Stimulated activated effector memory CD8-positive, alpha-beta T cell treated with anti-CD3 and anti-CD28 coated beads, Interleukin-12 subunit alpha, Interleukin-12 subunit beta, amount 100 ng/mL, for 72 hours (primary cell): ENCODE results near the gene SLC52A3.
A peak's percentile ranks its signal among the peaks of the same experiment; 100 is the strongest.
"Not testable (repeated sequence)": the region's sequence is repeated elsewhere in the genome, so short reads cannot be mapped to it uniquely, and the experiment has no call there.

Experiments
- ATAC-seq: fragments of 150-1000 bp; cut with Tn5 transposase; 2 replicates; pipeline ENCODE4 v1.10.0; 2021
- DNase-seq, 2 donors: peaks; one replicate each; pipeline ENCODE4 v3.0.0; 2021 to 2022; ENCODE audit warnings: low spot score in 2 of 2
- H3K27ac Mint-ChIP-seq: one replicate; pipeline ENCODE4 v1.8.0; 2022; ENCODE audit warnings: mild to moderate bottlenecking, mixed read lengths
- H3K36me3 Mint-ChIP-seq: one replicate; pipeline ENCODE4 v1.8.0; 2022; ENCODE audit warnings: mild to moderate bottlenecking, mixed read lengths
- H3K4me1 Mint-ChIP-seq: one replicate; pipeline ENCODE4 v1.8.0; 2022; ENCODE audit warnings: mixed read lengths
- H3K4me3 Mint-ChIP-seq: one replicate; pipeline ENCODE4 v1.8.0; 2022; ENCODE audit warnings: mild to moderate bottlenecking, mixed read lengths
- H3K9me3 Mint-ChIP-seq: one replicate; pipeline ENCODE4 v1.8.0; 2022; ENCODE audit warnings: mixed read lengths

SLC52A3 gene

GRCh38 chr20:768426-768978 is at the start of gene SLC52A3:
SLC52A3 (minus strand) TSS chr20:768500; CDS start chr20:765774, 2,726 bp downstream.
- no peaks in the 10 kb centered on the region for H3K4me1 Mint-ChIP-seq
- no peak for ATAC-seq
- no peaks in the 10 kb centered on the region for H3K36me3 Mint-ChIP-seq
- no peaks in the 10 kb centered on the region for H3K9me3 Mint-ChIP-seq
- DNase-seq: no peak
- H3K27ac Mint-ChIP-seq: no peak within 1 kb of the TSS
- no peak within 1 kb of the TSS for H3K4me3 Mint-ChIP-seq

GRCh38 chr20:815914-816606 is 47.8 kb upstream of the SLC52A3 start:
- DNase-seq (peak; percentile 57 to 84), ATAC-seq (peak; percentile 55)
- peaks cover 12% of the 10 kb centered on the region for H3K4me1 Mint-ChIP-seq
- no peak overlapping the region for H3K27ac Mint-ChIP-seq
- H3K36me3 Mint-ChIP-seq: no peaks in the 10 kb centered on the region
- H3K4me3 Mint-ChIP-seq: no peak overlapping the region
- H3K9me3 Mint-ChIP-seq: no peaks in the 10 kb centered on the region

- DNase-seq (no peak), ATAC-seq (no peak)
- Mint-ChIP-seq H3K4me3 (no peak overlapping the region), H3K36me3 (no peaks in the 10 kb centered on the region), H3K4me1 (peaks cover 8% of the 10 kb centered on the region), H3K9me3 (no peaks in the 10 kb centered on the region), H3K27ac (no peak overlapping the region)
Measured at GRCh38 chr20:815226-815625, 46.9 kb upstream of the SLC52A3 start.

GRCh38 chr20:813390-813789 is 45.1 kb upstream of the SLC52A3 start:
- peaks cover 6% of the 10 kb centered on the region for H3K4me1 Mint-ChIP-seq
- H3K36me3 Mint-ChIP-seq: no peaks in the 10 kb centered on the region
- DNase-seq (no peak), ATAC-seq (no peak)
- no peak overlapping the region for H3K27ac Mint-ChIP-seq
- H3K4me3 Mint-ChIP-seq: no peak overlapping the region
- no peaks in the 10 kb centered on the region for H3K9me3 Mint-ChIP-seq

- DNase-seq, ATAC-seq, H3K4me1 Mint-ChIP-seq, H3K9me3 Mint-ChIP-seq, H3K36me3 Mint-ChIP-seq, H3K4me3 Mint-ChIP-seq, H3K27ac Mint-ChIP-seq: not testable (repeated sequence)
Measured at GRCh38 chr20:812435-812814, 44.1 kb upstream of the SLC52A3 start.

- H3K36me3 Mint-ChIP-seq, H3K9me3 Mint-ChIP-seq, DNase-seq, ATAC-seq, H3K4me3 Mint-ChIP-seq, H3K4me1 Mint-ChIP-seq: not testable (repeated sequence)
- H3K27ac Mint-ChIP-seq: peak overlapping the region; percentile 55
Measured at GRCh38 chr20:811776-812434, 43.6 kb upstream of the SLC52A3 start.

GRCh38 chr20:805713-806112 is 37.4 kb upstream of the SLC52A3 start:
- ATAC-seq (no peak), DNase-seq (no peak)
- Mint-ChIP-seq H3K4me1 (no peaks in the 10 kb centered on the region), H3K27ac (no peak overlapping the region), H3K9me3 (peaks cover 6% of the 10 kb centered on the region), H3K4me3 (no peak overlapping the region), H3K36me3 (no peaks in the 10 kb centered on the region)

- peaks cover 6% of the 10 kb centered on the region for H3K9me3 Mint-ChIP-seq
- no peak for DNase-seq
- ATAC-seq: no peak
- H3K4me1 Mint-ChIP-seq: no peaks in the 10 kb centered on the region
- H3K27ac Mint-ChIP-seq: no peak overlapping the region
- no peak overlapping the region for H3K4me3 Mint-ChIP-seq
- no peaks in the 10 kb centered on the region for H3K36me3 Mint-ChIP-seq
Measured at GRCh38 chr20:801678-802077, 33.4 kb upstream of the SLC52A3 start.

- DNase-seq, H3K36me3 Mint-ChIP-seq, H3K4me1 Mint-ChIP-seq, H3K27ac Mint-ChIP-seq, H3K9me3 Mint-ChIP-seq, H3K4me3 Mint-ChIP-seq, ATAC-seq: not testable (repeated sequence)
Measured at GRCh38 chr20:800026-800425, 31.7 kb upstream of the SLC52A3 start.

GRCh38 chr20:798746-799145 is 30.4 kb upstream of the SLC52A3 start:
- not testable (repeated sequence) for ATAC-seq, H3K9me3 Mint-ChIP-seq, H3K36me3 Mint-ChIP-seq, H3K4me1 Mint-ChIP-seq, H3K4me3 Mint-ChIP-seq, DNase-seq, H3K27ac Mint-ChIP-seq

- DNase-seq (no peak), ATAC-seq (no peak)
- peaks cover 1% of the 10 kb centered on the region for H3K9me3 Mint-ChIP-seq
- H3K4me3 Mint-ChIP-seq: no peak overlapping the region
- no peaks in the 10 kb centered on the region for H3K36me3 Mint-ChIP-seq
- no peak overlapping the region for H3K27ac Mint-ChIP-seq
- no peaks in the 10 kb centered on the region for H3K4me1 Mint-ChIP-seq
Measured at GRCh38 chr20:796921-797320, 28.6 kb upstream of the SLC52A3 start.

GRCh38 chr20:792248-792647 is 23.9 kb upstream of the SLC52A3 start:
- H3K36me3 Mint-ChIP-seq: no peaks in the 10 kb centered on the region
- peaks cover 4% of the 10 kb centered on the region for H3K9me3 Mint-ChIP-seq
- H3K27ac Mint-ChIP-seq: no peak overlapping the region
- no peak overlapping the region for H3K4me3 Mint-ChIP-seq
- H3K4me1 Mint-ChIP-seq: no peaks in the 10 kb centered on the region
- DNase-seq (no peak), ATAC-seq (no peak)

GRCh38 chr20:791056-791455 is 22.8 kb upstream of the SLC52A3 start:
- Mint-ChIP-seq H3K9me3 (peaks cover 4% of the 10 kb centered on the region), H3K4me3 (no peak overlapping the region), H3K4me1 (no peaks in the 10 kb centered on the region), H3K36me3 (no peaks in the 10 kb centered on the region), H3K27ac (no peak overlapping the region)
- ATAC-seq (no peak), DNase-seq (no peak)

GRCh38 chr20:787825-788224 is 19.5 kb upstream of the SLC52A3 start:
- H3K4me1 Mint-ChIP-seq: no peaks in the 10 kb centered on the region
- H3K9me3 Mint-ChIP-seq: peaks cover 14% of the 10 kb centered on the region
- no peak overlapping the region for H3K4me3 Mint-ChIP-seq
- DNase-seq (no peak), ATAC-seq (no peak)
- H3K36me3 Mint-ChIP-seq: no peaks in the 10 kb centered on the region
- H3K27ac Mint-ChIP-seq: no peak overlapping the region

- no peak for ATAC-seq
- no peak for DNase-seq
- Mint-ChIP-seq H3K9me3 (peaks cover 9% of the 10 kb centered on the region), H3K4me3 (no peak overlapping the region), H3K36me3 (no peaks in the 10 kb centered on the region), H3K27ac (no peak overlapping the region), H3K4me1 (no peaks in the 10 kb centered on the region)
Measured at GRCh38 chr20:779771-780170, 11.5 kb upstream of the SLC52A3 start.

GRCh38 chr20:776165-776564 is 7.9 kb upstream of the SLC52A3 start:
- H3K4me1 Mint-ChIP-seq: no peaks in the 10 kb centered on the region
- no peak overlapping the region for H3K4me3 Mint-ChIP-seq
- H3K9me3 Mint-ChIP-seq: no peaks in the 10 kb centered on the region
- DNase-seq (no peak), ATAC-seq (no peak)
- no peak overlapping the region for H3K27ac Mint-ChIP-seq
- no peaks in the 10 kb centered on the region for H3K36me3 Mint-ChIP-seq
